Body of pancreas (tissue), 4 donors: ENCODE results near the gene AGPAT4. TPM values are rescaled to one million over a fixed set of nuclear protein-coding genes. Genes with fewer than 3 reads are reported as not detected.

Experiments used
- ATAC-seq: fragments of 150-250 bp; one replicate; pipeline ENCODE4 v1.9.1; 2016
- DNase-seq, 4 donors: peaks; one replicate each; pipeline ENCODE4 v3.0.0-alpha.2; 2019
- H3K27ac ChIP-seq, 4 donors: fragments of 200-600 bp; sonication (generic); 1 replicate in 3 of 4; 2 replicates in 1 of 4; pipeline versions ENCODE4 v1.5.1 to v1.6.1; 2016 to 2019; ENCODE audit warnings: mild to moderate bottlenecking in 1 of 4, mixed read lengths in 1 of 4, moderate library complexity in 1 of 4
- H3K27me3 ChIP-seq, 2 donors: fragments of 200-600 bp; sonication (generic); one replicate each; pipeline ENCODE4 v1.6.0; 2016; ENCODE audit warnings: mild to moderate bottlenecking in 1 of 2
- H3K36me3 ChIP-seq, 2 donors: fragments of 200-600 bp; sonication (generic); replicated peaks in 1 of 2; 2 replicates each; pipeline ENCODE4 v1.5.1; 2016; ENCODE audit warnings: low read depth in 2 of 2; ENCODE audit not compliant: insufficient read depth in 1 of 2
- H3K4me1 ChIP-seq: fragments of 200-600 bp; sonication (generic); one replicate; pipeline ENCODE4 v1.6.0; 2016
- H3K4me3 ChIP-seq, 2 donors: fragments of 200-600 bp; sonication (generic); 1 replicate in 1 of 2; 2 replicates in 1 of 2; pipeline ENCODE4 v1.5.1; 2016 to 2019
- H3K9me3 ChIP-seq, 3 donors: fragments of 200-600 bp; sonication (generic); 1 replicate in 2 of 3; 2 replicates in 1 of 3; pipeline ENCODE4 v1.5.1; 2016
- CTCF ChIP-seq, 7 experiments: fragments of 450-650 bp in 4 of 7; fragments of 200-600 bp in 3 of 7; sonication (generic) in 3 of 7; IDR thresholded peaks; one replicate each; pipeline ENCODE4 v1.5.1; 2016 to 2019; ENCODE audit warnings: antibody characterized with exemption in 7 of 7
- POLR2A ChIP-seq, 3 donors: fragments of 450-650 bp; IDR thresholded peaks; one replicate each; pipeline ENCODE4 v1.6.1; 2016; ENCODE audit warnings: antibody characterized with exemption in 3 of 3, mild to moderate bottlenecking in 2 of 3
- WGBS, 2 donors: methylation state at CpG; one replicate each; pipeline ENCODE4 v1.1.5; 2017; 5-methylcytosine and 5-hydroxymethylcytosine counted together
- intact Hi-C: fragments of 100-400 bp; cut with DNase I; formaldehyde crosslinking; loops from one replicate; pipeline ENCODE4 v1.15.1; 2023
- total RNA-seq, 2 donors: library from RNA; depleted of rRNA; stranded (reverse); fragments of >200 nt; gene quantifications; one replicate each; pipeline ENCODE4 v1.1.0, GENCODE V29; 2016

Gene AGPAT4
- total RNA-seq, 2 donors from 2014 or later, result 1.3 to 2.6 TPM

GRCh38 chr6:161140554-161140875, 133.3 kb downstream of the AGPAT4 start:
- no peaks in the 10 kb centered on the region for H3K4me1 ChIP-seq
- ATAC-seq (no peak), DNase-seq (no peak)
- H3K36me3 ChIP-seq, result no peaks in the 10 kb centered on the region
- H3K4me3 ChIP-seq, result no peak overlapping the region
- intact Hi-C loops, result loop anchor here (10.0 kb wide), 1 partner anchor 224 kb away; no protein-coding TSS in a partner anchor
- H3K27ac ChIP-seq, result no peak overlapping the region
- TF ChIP-seq POLR2A (IDR thresholded peaks at IDR 0.05) (no peak), CTCF (IDR thresholded peaks at IDR 0.05) (no peak)
- H3K27me3 ChIP-seq, result no peaks in the 10 kb centered on the region
- 87 to 96% methylated on average over 7 to 10 of the region's 10 CpGs for WGBS, 2 donors
- H3K9me3 ChIP-seq, result no peaks in the 10 kb centered on the region

GRCh38 chr6:161139766-161140553, 133.9 kb downstream of the AGPAT4 start:
- H3K4me3 ChIP-seq, result no peak overlapping the region
- no peaks in the 10 kb centered on the region for H3K27me3 ChIP-seq
- no peak overlapping the region for H3K27ac ChIP-seq
- H3K4me1 ChIP-seq, result no peaks in the 10 kb centered on the region
- H3K36me3 ChIP-seq, result no peaks in the 10 kb centered on the region
- intact Hi-C loops, result loop anchor here (10.0 kb wide), 1 partner anchor 225 kb away; no protein-coding TSS in a partner anchor
- no peak for ATAC-seq
- peak in 1 of 7 experiments; percentile 56 for TF ChIP-seq CTCF (IDR thresholded peaks at IDR 0.05)
- TF ChIP-seq POLR2A (IDR thresholded peaks at IDR 0.05), result no peak
- 83 to 87% methylated on average over 8 to 25 of the region's 28 CpGs for WGBS, 2 donors
- no peaks in the 10 kb centered on the region for H3K9me3 ChIP-seq
- peak in 2 of 4 donors; percentile 48 to 76 for DNase-seq

GRCh38 chr6:161139304-161139765, 134.5 kb downstream of the AGPAT4 start:
- no peaks in the 10 kb centered on the region for H3K27me3 ChIP-seq
- H3K4me3 ChIP-seq, result no peak overlapping the region
- no peaks in the 10 kb centered on the region for H3K9me3 ChIP-seq
- WGBS, 2 donors, result 93 to 95% methylated on average over 11 to 18 of the region's 18 CpGs
- no peak for ATAC-seq
- intact Hi-C loops, result no loop called here
- no peak for DNase-seq
- no peak overlapping the region for H3K27ac ChIP-seq
- H3K36me3 ChIP-seq, result no peaks in the 10 kb centered on the region
- no peaks in the 10 kb centered on the region for H3K4me1 ChIP-seq
- TF ChIP-seq CTCF (IDR thresholded peaks at IDR 0.05) (no peak), POLR2A (IDR thresholded peaks at IDR 0.05) (no peak)

GRCh38 chr6:161138543-161139303, 135.1 kb downstream of the AGPAT4 start:
- no peak for ATAC-seq
- TF ChIP-seq POLR2A (IDR thresholded peaks at IDR 0.05) (no peak), CTCF (IDR thresholded peaks at IDR 0.05) (no peak)
- H3K9me3 ChIP-seq, result no peaks in the 10 kb centered on the region
- H3K27ac ChIP-seq, result no peak overlapping the region
- no peak for DNase-seq
- H3K4me1 ChIP-seq, result no peaks in the 10 kb centered on the region
- intact Hi-C loops, result no loop called here
- H3K27me3 ChIP-seq, result no peaks in the 10 kb centered on the region
- H3K4me3 ChIP-seq, result no peak overlapping the region
- no peaks in the 10 kb centered on the region for H3K36me3 ChIP-seq
- whole genome bisulfite sequencing, 2 donors, result 92 to 93% methylated on average over 8 to 23 of the region's 23 CpGs
